HG03039 (cell line): ENCODE results near the gene CRYBG1.
"Not testable (repeated sequence)": the region's sequence is repeated elsewhere in the genome, so short reads cannot be mapped to it uniquely, and the experiment has no call there.

Source experiments
- ATAC-seq: cut with Tn5 transposase; IDR thresholded peaks from one replicate; pipeline ENCODE4 v1.9.1; 2021; ENCODE audit warnings: mild to moderate bottlenecking, moderate library complexity; ENCODE audit not compliant: unreplicated experiment

The CRYBG1 gene

GRCh38 chr6:106546691-106547414 is 186.3 kb downstream of the CRYBG1 start:
- ATAC-seq: no peak

DNA sequence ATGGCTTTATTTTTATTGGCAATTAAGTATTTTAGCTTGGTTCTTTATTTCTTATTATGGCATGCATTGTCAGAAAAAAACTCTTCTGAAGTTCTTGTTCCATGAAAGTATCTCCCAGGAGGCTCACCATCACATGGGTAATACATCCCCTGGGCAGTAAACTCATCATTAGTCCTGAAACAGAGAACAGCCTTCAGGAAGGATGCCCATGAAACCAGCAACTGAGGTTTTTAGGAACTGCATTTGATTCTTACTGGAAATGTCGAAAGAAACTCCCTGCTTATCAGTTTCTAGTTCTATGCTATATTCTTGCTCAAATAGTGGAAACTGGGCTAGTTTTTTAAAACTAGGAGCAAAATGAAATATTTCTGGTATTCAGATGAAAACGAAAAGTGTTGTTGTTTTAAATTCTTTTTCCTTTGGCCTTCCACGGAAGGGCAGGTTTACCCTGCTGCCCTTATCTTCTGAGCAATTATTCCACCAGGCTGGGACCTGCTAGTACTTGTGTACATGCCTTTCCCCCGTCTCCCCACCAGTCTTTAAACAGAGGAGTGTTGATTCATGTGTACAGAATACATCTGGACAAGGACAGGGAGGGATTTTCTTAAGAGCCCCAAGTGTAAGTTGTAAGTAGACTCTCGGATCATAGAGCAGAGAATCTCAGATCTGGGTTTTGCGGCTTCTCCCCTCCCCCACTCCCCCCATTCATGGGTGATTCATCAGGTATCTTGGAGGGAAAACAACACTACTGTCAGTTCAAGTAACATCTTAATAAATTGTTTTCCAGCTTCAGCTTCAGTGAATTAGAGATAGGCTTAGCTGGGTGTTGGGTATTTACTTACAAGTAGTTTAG is 187.3 kb downstream of the CRYBG1 start:
- ATAC-seq: no peak

- not testable (repeated sequence) for ATAC-seq
These were observed 188.5 kb downstream of the CRYBG1 start for GRCh38 chr6:106548926-106549455.

GRCh38 chr6:106549521-106549920 is 189.0 kb downstream of the CRYBG1 start:
- no peak for ATAC-seq

DNA sequence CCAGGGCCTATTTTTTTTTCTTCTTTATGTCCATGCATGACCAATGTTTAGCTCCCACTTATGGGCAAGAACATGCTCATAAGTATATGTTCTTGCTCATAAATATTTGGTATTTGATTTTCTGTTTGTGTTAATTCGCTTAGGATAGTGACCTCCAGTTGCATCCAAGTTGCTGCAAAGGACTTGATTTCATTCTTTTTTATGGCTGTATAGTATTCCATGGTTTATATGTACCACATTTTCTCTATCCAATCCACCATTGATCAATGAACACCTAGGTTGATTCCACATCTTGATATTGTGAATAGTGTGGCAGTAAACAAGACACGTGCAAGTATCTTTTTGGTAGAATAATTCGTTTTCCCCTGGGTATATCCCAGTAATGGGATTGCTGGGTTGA is 190.6 kb downstream of the CRYBG1 start:
- no peak for ATAC-seq

DNA sequence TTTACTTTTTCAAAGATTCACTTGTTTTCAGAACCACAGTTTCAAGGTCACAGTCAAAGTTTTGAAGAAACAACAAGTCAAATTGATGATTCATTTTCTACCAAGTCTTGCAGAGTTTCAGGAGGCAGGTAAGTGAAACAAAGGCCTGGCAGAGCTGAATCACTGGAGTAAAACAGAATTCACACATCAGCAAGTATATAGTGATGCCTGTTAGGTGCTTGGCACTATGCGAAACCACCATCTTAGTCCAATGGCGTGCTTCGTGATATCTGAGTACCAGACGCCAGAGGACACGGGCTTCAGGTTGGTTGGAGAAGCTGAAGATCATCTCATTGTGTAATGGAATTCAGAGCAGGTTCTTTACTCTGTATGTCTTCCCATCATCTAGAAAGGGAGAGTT is 192.9 kb downstream of the CRYBG1 start:
- no peak for ATAC-seq

DNA sequence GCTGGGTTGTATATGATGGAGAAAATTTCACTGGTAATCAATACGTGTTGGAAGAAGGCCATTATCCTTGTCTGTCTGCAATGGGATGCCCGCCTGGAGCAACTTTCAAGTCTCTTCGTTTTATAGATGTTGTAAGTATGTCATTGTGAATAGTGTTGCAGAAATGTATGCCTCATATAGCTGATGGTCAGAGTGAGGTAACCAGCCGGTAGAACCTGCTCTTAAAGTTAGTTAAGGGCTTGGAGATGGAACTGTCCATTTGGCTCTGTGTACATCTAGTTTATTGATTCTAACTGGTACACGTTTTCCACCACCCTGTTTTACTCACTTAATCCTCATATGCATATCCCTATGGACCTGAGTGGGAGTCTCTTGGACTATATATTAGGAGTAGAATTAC is 195.2 kb downstream of the CRYBG1 start:
- no peak for ATAC-seq

- no peak for ATAC-seq
These were observed 195.9 kb downstream of the CRYBG1 start for GRCh38 chr6:106556368-106556960.

GRCh38 chr6:106557837-106558236 is 197.3 kb downstream of the CRYBG1 start:
- ATAC-seq: no peak

- ATAC-seq: no peak
These were observed 197.8 kb downstream of the CRYBG1 start for GRCh38 chr6:106558364-106558763.

DNA sequence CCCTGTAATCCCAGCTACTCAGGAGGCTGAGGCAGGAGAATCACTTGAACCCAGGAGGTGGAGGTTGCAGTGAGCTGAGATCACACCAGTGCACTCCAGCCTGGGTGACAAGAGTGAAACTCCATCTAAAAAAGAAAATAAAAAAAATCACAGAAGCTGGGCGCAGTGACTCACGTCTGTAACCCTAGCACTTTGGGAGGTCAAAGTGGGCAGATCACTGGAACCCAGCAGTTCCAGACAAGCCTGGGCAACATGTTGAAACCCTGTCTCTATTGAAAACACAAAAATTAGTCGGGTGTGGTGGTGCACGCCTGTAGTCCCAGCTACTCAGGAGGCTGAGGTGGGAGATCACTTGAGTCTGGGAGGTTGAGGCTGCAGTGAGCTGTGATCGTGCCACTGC is 199.1 kb downstream of the CRYBG1 start:
- ATAC-seq: not testable (repeated sequence)

- no peak for ATAC-seq
These were observed 200.6 kb downstream of the CRYBG1 start for GRCh38 chr6:106560996-106561685.

DNA sequence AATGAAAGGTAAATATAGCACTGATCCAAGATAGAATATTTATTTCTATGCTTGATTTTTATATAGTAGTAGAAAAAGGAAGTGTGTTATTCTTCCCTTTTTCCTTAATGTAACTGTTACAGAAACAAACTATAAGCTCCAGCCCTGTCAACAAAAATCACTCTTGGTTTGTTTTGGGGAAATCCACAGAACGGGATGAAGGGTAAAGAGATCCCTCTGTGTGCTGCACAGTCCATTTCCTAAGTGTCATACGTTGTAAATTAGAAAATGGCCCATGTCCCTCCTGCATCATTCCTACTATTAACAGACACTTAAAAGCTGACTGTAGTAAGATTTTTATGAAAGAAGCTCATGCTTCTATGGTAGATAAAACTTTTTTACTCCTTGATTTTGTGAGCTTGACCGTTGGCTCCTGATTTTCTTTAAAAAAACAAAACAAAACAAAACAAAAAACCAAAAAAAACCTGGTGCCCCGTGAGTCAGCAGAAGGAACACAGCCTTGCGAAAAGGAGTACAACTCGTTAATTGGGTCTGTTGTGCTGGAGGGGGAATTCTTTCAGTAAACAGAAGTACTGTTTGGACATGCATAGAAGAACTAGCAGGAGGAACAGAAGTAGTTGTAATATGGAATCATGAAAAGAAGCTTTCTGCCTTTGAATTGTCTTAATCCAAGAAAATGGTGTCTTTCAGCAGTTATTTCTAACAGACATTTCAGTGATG is 201.3 kb downstream of the CRYBG1 start:
- no peak for ATAC-seq

DNA sequence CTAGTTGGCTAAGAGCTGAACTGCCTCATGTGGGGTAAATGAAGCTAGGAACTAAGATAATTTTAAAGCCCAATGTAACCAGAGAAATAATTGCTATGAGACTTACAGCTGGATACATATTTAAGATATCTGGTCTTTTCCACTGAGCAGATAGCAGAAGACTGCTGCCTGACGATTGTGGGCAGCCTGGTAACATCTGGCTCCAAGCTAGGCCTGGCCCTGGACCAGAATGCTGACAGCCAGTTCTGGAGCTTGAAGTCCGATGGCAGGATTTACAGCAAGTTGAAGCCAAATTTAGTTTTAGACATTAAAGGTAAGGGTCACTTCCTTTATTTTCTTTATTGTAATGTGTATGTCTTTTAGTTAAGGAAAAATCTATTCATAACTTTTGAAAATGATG is 203.1 kb downstream of the CRYBG1 start:
- no peak for ATAC-seq

DNA sequence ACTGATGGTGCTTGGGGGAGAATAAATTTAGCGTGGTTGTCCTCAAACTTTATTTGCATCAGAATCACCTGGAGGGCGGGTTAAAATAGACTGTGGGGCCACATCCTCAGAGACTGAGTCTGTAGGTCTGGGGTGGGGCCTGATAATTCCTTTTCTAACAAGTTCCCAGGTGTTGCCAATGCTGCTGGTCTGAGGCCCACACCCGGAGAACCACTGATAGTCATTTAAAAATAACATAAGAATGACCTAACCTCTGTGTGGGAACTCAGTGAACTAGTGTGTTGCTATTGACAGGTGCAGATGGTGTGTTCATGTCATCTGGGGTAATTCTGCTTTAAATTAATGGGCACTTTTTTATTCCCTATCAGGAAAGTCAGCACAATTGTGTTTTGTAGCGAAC is 204.0 kb downstream of the CRYBG1 start:
- ATAC-seq: no peak

DNA sequence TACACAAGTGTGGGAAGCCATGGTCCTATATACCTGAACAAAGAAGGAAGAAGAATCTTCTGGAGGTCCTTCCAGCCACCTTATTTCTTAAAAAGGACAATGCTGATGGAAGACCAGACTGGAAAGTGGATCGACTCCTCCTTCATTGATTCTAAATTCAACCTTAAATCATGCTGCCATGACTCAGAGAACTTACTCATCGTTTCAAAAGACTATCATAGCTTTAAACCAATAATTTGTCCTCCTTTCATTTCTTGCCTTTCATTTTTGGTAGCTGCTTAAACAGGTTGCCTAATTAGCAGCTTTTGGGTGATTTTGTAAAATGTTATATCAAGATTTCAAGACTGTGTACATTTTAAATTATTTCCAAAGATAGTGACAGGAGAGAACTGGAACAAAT is 208.0 kb downstream of the CRYBG1 start:
- ATAC-seq: no peak

DNA sequence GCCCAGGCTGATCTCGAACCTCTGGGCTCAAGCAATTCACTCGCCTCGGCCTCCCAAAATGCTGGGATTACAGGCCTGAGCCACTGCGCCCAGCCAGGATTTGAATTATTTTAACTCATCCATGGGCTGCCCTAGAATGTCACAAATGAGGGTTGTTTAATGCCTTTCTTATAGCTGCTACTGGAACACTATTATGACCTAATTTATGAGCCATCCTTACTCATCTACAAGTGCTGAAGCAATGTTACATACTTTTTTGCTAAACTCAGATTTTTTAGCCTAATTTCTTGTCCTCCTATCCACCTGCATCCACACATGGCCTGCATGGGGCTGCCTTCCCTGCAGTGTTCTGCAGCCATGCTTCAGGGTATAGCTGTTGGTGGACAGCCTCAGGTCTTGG is 208.9 kb downstream of the CRYBG1 start:
- ATAC-seq: no peak

- no peak for ATAC-seq
These were observed 211.9 kb downstream of the CRYBG1 start for GRCh38 chr6:106572436-106572835.

- ATAC-seq: no peak
These were observed 212.5 kb downstream of the CRYBG1 start for GRCh38 chr6:106572875-106573585.
